HFFc6 (cell line): ENCODE results near the gene CCDC106. TPM values are rescaled to one million over a fixed set of nuclear protein-coding genes. Genes with fewer than 3 reads are reported as not detected.

Experiments
- DNase-seq: peaks from one replicate; pipeline ENCODE4 v3.0.0-alpha.2; 2018
- H3K27ac Mint-ChIP-seq: 2 replicates; pipeline ENCODE4 v1.8.0; 2020; ENCODE audit warnings: mild to moderate bottlenecking, mixed read lengths
- H3K27me3 Mint-ChIP-seq: 2 replicates; pipeline ENCODE4 v1.8.0; 2021; ENCODE audit warnings: mild to moderate bottlenecking, moderate library complexity, mixed read lengths; ENCODE audit not compliant: insufficient read depth
- H3K36me3 Mint-ChIP-seq: 2 replicates; pipeline ENCODE4 v1.8.0; 2021; ENCODE audit warnings: low read depth, mixed read lengths
- H3K4me1 Mint-ChIP-seq: 2 replicates; pipeline ENCODE4 v1.8.0; 2020; ENCODE audit warnings: low read depth, mixed read lengths
- H3K4me3 Mint-ChIP-seq: 2 replicates; pipeline ENCODE4 v1.8.0; 2020; ENCODE audit warnings: mild to moderate bottlenecking, moderate library complexity, mixed read lengths
- H3K9me3 Mint-ChIP-seq: 2 replicates; pipeline ENCODE4 v1.8.0; 2020; ENCODE audit warnings: mild to moderate bottlenecking, mixed read lengths
- total RNA-seq, 6 experiments: library from RNA; stranded (reverse); fragmentation: NEBNext Ultra II Directional; extraction: Animal tissue kit (Norgen Biotek cat#: 25700); gene quantifications; 2 replicates in 1 of 6; 3 replicates in 5 of 6; pipeline ENCODE4 v1.2.3, GENCODE V29; 2021
- TF ChIP-seq, protein P1 (sequence below): fragments of 200-600 bp; sonication (generic); IDR thresholded peaks from 2 replicates; pipeline ENCODE4 v1.5.0; 2021; ENCODE audit warnings: antibody characterized with exemption, mild to moderate bottlenecking

Gene CCDC106
- total RNA-seq, 6 experiments from 2014 or later, result 12.9 to 17.4 (median 14.0) TPM

DNA sequence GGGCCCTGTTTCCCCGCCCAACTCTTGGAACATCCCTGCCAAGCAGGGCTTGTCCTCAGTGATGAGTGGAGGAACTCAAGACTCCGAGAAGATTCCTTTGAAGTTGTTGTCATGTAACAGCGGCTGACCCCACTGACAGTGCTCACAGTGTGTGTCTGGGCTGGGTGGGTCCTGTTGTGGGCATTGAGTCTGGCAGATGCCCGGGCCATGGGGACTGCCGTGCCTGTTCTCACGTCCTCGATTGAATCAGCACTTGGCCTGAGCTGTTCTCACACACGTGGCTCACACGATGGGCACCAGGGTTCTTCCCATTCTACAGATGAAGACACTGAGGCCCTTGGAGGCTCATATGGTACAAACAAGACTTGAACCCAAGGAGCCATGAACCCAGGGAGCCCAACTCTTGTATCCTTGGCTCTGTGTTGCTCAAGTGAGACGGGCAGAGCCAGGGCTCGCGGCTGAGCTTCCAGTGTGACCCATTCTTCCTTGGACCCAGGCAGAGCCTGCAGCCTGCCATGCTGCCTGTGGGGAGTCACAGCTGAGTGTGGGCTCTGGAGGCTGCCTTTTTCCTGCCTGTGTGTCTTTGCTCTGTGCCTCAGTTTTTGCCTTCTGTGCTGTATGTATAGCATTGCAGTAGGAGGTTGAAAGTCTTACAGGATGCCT lies 18.5 kb downstream of the CCDC106 start:
- H3K36me3 Mint-ChIP-seq, result peaks cover 16% of the 10 kb centered on the region
- peaks cover 12% of the 10 kb centered on the region for H3K4me1 Mint-ChIP-seq
- peaks cover 4% of the 10 kb centered on the region for H3K27me3 Mint-ChIP-seq
- no peak for DNase-seq
- no peak overlapping the region for H3K4me3 Mint-ChIP-seq
- H3K27ac Mint-ChIP-seq, result no peak overlapping the region
- H3K9me3 Mint-ChIP-seq, result no peaks in the 10 kb centered on the region
- TF ChIP-seq, protein P1, sequence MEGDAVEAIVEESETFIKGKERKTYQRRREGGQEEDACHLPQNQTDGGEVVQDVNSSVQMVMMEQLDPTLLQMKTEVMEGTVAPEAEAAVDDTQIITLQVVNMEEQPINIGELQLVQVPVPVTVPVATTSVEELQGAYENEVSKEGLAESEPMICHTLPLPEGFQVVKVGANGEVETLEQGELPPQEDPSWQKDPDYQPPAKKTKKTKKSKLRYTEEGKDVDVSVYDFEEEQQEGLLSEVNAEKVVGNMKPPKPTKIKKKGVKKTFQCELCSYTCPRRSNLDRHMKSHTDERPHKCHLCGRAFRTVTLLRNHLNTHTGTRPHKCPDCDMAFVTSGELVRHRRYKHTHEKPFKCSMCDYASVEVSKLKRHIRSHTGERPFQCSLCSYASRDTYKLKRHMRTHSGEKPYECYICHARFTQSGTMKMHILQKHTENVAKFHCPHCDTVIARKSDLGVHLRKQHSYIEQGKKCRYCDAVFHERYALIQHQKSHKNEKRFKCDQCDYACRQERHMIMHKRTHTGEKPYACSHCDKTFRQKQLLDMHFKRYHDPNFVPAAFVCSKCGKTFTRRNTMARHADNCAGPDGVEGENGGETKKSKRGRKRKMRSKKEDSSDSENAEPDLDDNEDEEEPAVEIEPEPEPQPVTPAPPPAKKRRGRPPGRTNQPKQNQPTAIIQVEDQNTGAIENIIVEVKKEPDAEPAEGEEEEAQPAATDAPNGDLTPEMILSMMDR, result no peak

DNA sequence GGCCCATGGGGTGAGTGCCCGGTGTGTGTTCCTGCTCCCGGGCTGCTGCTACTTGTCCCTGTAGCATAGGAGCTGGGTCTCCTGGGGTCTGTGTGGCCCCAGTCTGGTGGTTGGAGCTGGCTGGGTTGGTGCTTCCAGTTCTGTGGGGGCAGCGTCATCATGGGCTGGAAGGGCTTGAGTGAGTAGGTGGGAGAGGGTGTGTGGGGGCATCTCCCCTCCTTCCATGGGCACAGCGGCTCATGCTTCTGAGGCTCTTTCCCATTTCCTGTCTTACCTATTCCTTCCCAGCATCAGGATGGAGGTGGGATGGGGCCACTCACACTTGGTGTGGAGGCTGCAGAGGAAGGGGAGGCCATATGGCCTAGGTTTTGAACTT lies 19.0 kb downstream of the CCDC106 start:
- no peaks in the 10 kb centered on the region for H3K9me3 Mint-ChIP-seq
- peaks cover 2% of the 10 kb centered on the region for H3K27me3 Mint-ChIP-seq
- peaks cover 12% of the 10 kb centered on the region for H3K36me3 Mint-ChIP-seq
- no peak for DNase-seq
- TF ChIP-seq, protein P1, result no peak
- peaks cover 18% of the 10 kb centered on the region for H3K4me1 Mint-ChIP-seq
- H3K27ac Mint-ChIP-seq, result no peak overlapping the region
- H3K4me3 Mint-ChIP-seq, result no peak overlapping the region

DNA sequence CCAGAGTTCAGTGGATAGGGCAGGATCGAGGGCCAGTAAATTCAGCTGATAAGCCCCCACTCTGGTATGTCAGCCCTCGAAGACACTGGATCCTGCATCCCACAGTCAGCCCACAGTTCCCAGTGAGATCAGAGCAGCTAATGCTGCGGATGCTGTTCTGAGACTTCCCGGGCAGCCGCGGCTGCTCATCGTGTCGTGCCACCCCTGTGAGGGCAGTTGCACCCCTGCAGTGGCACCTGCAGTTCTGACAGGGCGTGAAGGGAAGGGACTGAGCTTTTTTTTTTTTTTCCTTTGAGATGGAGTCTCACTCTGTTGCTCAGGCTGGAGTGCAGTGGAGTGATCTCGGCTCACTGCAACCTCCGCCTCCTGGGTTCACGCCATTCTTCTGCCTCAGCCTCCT lies 19.5 kb downstream of the CCDC106 start:
- peaks cover 1% of the 10 kb centered on the region for H3K27me3 Mint-ChIP-seq
- H3K27ac Mint-ChIP-seq, result no peak overlapping the region
- DNase-seq, result no peak
- TF ChIP-seq, protein P1, result no peak
- no peak overlapping the region for H3K4me3 Mint-ChIP-seq
- H3K36me3 Mint-ChIP-seq, result peaks cover 14% of the 10 kb centered on the region
- no peaks in the 10 kb centered on the region for H3K9me3 Mint-ChIP-seq
- peaks cover 23% of the 10 kb centered on the region for H3K4me1 Mint-ChIP-seq

DNA sequence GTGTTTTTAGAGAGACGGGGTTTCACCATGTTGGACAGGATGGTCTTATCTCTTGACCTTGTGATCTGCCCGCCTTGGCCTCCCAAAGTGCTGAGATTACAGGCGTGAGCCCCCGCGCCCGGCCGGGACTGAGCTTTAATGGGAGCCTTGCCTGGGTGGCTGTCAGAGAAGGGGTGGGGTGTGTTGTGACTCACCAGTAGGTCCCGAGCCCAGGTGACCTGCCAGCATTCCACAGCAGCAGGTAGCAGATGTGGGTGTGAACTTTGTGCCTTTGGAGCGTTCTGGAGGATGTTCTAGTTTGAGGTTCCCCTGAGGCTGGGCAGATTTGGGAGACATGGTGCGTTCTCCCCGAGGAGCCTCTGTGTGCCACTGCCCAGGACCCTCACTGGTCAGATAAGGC lies 19.9 kb downstream of the CCDC106 start:
- Mint-ChIP-seq H3K9me3 (no peaks in the 10 kb centered on the region), H3K36me3 (peaks cover 10% of the 10 kb centered on the region), H3K4me1 (peaks cover 25% of the 10 kb centered on the region), H3K27me3 (peaks cover 1% of the 10 kb centered on the region), H3K27ac (no peak overlapping the region), H3K4me3 (no peak overlapping the region)
- TF ChIP-seq, protein P1, result no peak
- DNase-seq, result no peak

DNA sequence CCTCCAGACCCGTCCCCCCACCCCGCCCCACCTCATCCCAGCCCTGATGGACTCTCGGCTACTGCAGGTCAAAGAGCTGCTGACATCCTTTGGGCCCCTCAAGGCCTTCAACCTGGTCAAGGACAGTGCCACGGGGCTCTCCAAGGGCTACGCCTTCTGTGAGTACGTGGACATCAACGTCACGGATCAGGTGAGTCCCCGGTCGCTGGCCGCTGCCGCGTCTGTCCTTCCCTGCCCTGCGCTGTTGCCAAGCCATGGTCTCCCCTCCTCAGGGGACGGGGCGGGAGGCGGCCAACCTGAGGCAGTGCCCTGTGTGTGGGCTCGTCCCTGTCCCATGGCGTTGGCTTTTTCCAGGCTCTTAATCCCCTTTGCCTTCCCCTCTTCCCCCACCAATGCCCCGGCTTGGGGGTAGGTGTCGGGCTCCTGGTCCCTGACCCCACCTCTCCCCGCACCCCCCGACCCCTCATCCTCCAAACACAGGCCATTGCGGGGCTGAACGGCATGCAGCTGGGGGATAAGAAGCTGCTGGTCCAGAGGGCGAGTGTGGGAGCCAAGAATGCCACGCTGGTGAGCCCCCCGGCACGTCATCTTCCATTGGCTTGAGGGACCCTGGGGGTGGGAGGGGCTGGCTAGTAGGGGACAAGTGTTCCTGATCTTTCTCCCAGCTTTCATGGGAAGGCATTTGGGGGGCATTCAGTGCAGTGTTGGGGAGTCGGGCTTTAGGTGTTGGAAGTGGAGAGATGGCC lies 20.8 kb downstream of the CCDC106 start:
- Mint-ChIP-seq H3K27me3 (peaks cover 1% of the 10 kb centered on the region), H3K4me3 (no peak overlapping the region), H3K4me1 (peaks cover 33% of the 10 kb centered on the region), H3K36me3 (peaks cover 4% of the 10 kb centered on the region; the same call in 1 of the 2 replicates), H3K9me3 (no peaks in the 10 kb centered on the region), H3K27ac (no peak overlapping the region)
- TF ChIP-seq, protein P1, result no peak
- no peak for DNase-seq
